GM23338 (cell line): ENCODE measurements around the gene MOXD1. TPM values are rescaled to one million over a fixed set of nuclear protein-coding genes. Genes with fewer than 3 reads are reported as not detected.

Source experiments
- ATAC-seq: fragments of 200-7000 bp; cut with Tn5 transposase; 3 replicates; pipeline ENCODE4 v1.9.1; 2020
- DNase-seq: peaks from one replicate; pipeline ENCODE4 v3.0.0-alpha.2; 2015; ENCODE audit warnings: low spot score
- H2AFZ ChIP-seq: fragments of 200-600 bp; sonication (generic); 2 replicates; pipeline ENCODE4 v1.8.0; 2016; ENCODE audit warnings: antibody characterized with exemption, mild to moderate bottlenecking, moderate library complexity
- H3F3A ChIP-seq: fragments of 200-600 bp; sonication (generic); replicated peaks from 2 replicates; pipeline ENCODE4 v1.8.0; 2017; ENCODE audit warnings: antibody characterized with exemption, mixed run types, low read depth
- H3K27ac ChIP-seq: fragments of 200-600 bp; sonication (generic); 2 replicates; pipeline ENCODE4 v1.6.1; 2016; ENCODE audit warnings: low read depth
- H3K27me3 ChIP-seq: fragments of 200-600 bp; sonication (generic); 2 replicates; pipeline ENCODE4 v1.8.0; 2016; ENCODE audit warnings: mild to moderate bottlenecking, mixed run types, moderate library complexity; ENCODE audit not compliant: insufficient read depth
- H3K36me3 ChIP-seq: fragments of 200-600 bp; sonication (generic); 2 replicates; pipeline ENCODE4 v1.8.0; 2016; ENCODE audit warnings: mild to moderate bottlenecking; ENCODE audit not compliant: insufficient read depth
- H3K4me1 ChIP-seq: fragments of 200-600 bp; sonication (generic); 2 replicates; pipeline ENCODE4 v1.8.0; 2016; ENCODE audit warnings: mild to moderate bottlenecking, moderate library complexity; ENCODE audit not compliant: insufficient read depth
- H3K4me2 ChIP-seq: fragments of 200-600 bp; sonication (generic); 2 replicates; pipeline ENCODE4 v1.7.1; 2017; ENCODE audit warnings: mixed run types
- H3K4me3 ChIP-seq: fragments of 200-600 bp; sonication (generic); 2 replicates; pipeline ENCODE4 v1.6.1; 2016; ENCODE audit warnings: mixed run types
- H3K79me2 ChIP-seq: fragments of 200-600 bp; sonication (generic); replicated peaks from 2 replicates; pipeline ENCODE4 v1.8.0; 2017; ENCODE audit warnings: mild to moderate bottlenecking; ENCODE audit not compliant: insufficient read depth
- H3K9me2 ChIP-seq: fragments of 200-600 bp; sonication (generic); 2 replicates; pipeline ENCODE4 v1.8.0; 2017; ENCODE audit not compliant: insufficient read depth
- H4K20me1 ChIP-seq: fragments of 200-600 bp; sonication (generic); replicated peaks from 2 replicates; pipeline ENCODE4 v1.8.0; 2017; ENCODE audit warnings: mild to moderate bottlenecking; ENCODE audit not compliant: insufficient read depth
- H3K27ac Mint-ChIP-seq: 2 replicates; pipeline ENCODE4 v1.8.0; 2020; ENCODE audit warnings: inconsistent platforms, mild to moderate bottlenecking, moderate library complexity, mixed read lengths
- H3K27me3 Mint-ChIP-seq: 3 replicates; pipeline ENCODE4 v1.8.0; 2022; ENCODE audit warnings: low read depth, mild to moderate bottlenecking, moderate library complexity, mixed read lengths, inconsistent platforms; ENCODE audit not compliant: insufficient read depth, poor library complexity
- H3K36me3 Mint-ChIP-seq: 3 replicates; pipeline ENCODE4 v1.8.0; 2021; ENCODE audit warnings: low read depth, mild to moderate bottlenecking, inconsistent platforms, moderate library complexity, mixed read lengths
- H3K4me1 Mint-ChIP-seq: 3 replicates; pipeline ENCODE4 v1.8.0; 2020; ENCODE audit warnings: mild to moderate bottlenecking, inconsistent platforms, mixed read lengths
- H3K4me3 Mint-ChIP-seq: 3 replicates; pipeline ENCODE4 v1.8.0; 2021; ENCODE audit warnings: moderate library complexity, mild to moderate bottlenecking, inconsistent platforms, mixed read lengths
- H3K9me3 Mint-ChIP-seq: 3 replicates; pipeline ENCODE4 v1.8.0; 2020; ENCODE audit warnings: moderate library complexity, mild to moderate bottlenecking, inconsistent platforms, mixed read lengths
- CREB1 ChIP-seq: fragments of 250-450 bp; sonication (Bioruptor Pico); IDR thresholded peaks from 2 replicates; pipeline ENCODE4 v1.5.0; 2020; ENCODE audit warnings: low read depth, mild to moderate bottlenecking, moderate library complexity
- CTCF ChIP-seq, 2 experiments: fragments of 200-600 bp in 1 of 2; sonication (generic) in 1 of 2; conservative IDR thresholded peaks; 2 replicates each; pipeline versions ENCODE4 v1.5.1 to v1.6.1; 2016 to 2017; ENCODE audit warnings: antibody characterized with exemption in 2 of 2, low read depth in 2 of 2, mild to moderate bottlenecking in 2 of 2, moderate library complexity in 1 of 2
- EZH2 ChIP-seq: fragments of 200-600 bp; sonication (generic); IDR thresholded peaks from one replicate; pipeline ENCODE4 v1.8.0; 2017; ENCODE audit warnings: antibody characterized with exemption, mild to moderate bottlenecking, low read depth; ENCODE audit not compliant: unreplicated experiment
- EZH2phosphoT487 ChIP-seq: fragments of 200-600 bp; sonication (generic); IDR thresholded peaks from one replicate; pipeline ENCODE4 v1.8.1; 2018; ENCODE audit warnings: antibody characterized with exemption; ENCODE audit not compliant: unreplicated experiment
- JUNB ChIP-seq: IDR thresholded peaks from one replicate; pipeline ENCODE4 v1.6.1; 2016; ENCODE audit warnings: antibody characterized with exemption; ENCODE audit not compliant: unreplicated experiment
- NANOG ChIP-seq: IDR thresholded peaks from 2 replicates; pipeline ENCODE4 v1.6.1; 2016; ENCODE audit warnings: antibody characterized with exemption, borderline replicate concordance
- POLR2AphosphoS5 ChIP-seq: IDR thresholded peaks from 2 replicates; pipeline ENCODE4 v1.6.1; 2016; ENCODE audit warnings: antibody characterized with exemption, low read depth
- STAT1 ChIP-seq: IDR thresholded peaks from one replicate; pipeline ENCODE4 v1.6.1; 2016; ENCODE audit warnings: antibody characterized with exemption; ENCODE audit not compliant: unreplicated experiment
- ZNF114 ChIP-seq: fragments of 250-450 bp; sonication (Bioruptor Pico); IDR thresholded peaks from 2 replicates; pipeline ENCODE4 v1.5.0; 2020; ENCODE audit warnings: mild to moderate bottlenecking, moderate library complexity
- ZNF331 ChIP-seq: fragments of 250-450 bp; sonication (Bioruptor Pico); IDR thresholded peaks from 2 replicates; pipeline ENCODE4 v1.5.0; 2020; ENCODE audit warnings: low read depth, mild to moderate bottlenecking, moderate library complexity
- ZNF462 ChIP-seq: fragments of 250-450 bp; sonication (Bioruptor Pico); IDR thresholded peaks from 2 replicates; pipeline ENCODE4 v1.5.0; 2020; ENCODE audit warnings: mild to moderate bottlenecking, moderate library complexity
- polyA plus RNA-seq: library from polyadenylated mRNA; unstranded; fragments of >200 nt; fragmentation: Nextera tagmentation; extraction: Ambion mirVana; gene quantifications from 2 replicates; pipeline ENCODE4 v1.2.1, GENCODE V29; 2016
- total RNA-seq: library from RNA; depleted of rRNA; stranded (reverse); fragments of >200 nt; shearing (Covaris generic); gene quantifications from 2 replicates; pipeline ENCODE4 v1.2.3, GENCODE V29; 2014
- TF ChIP-seq, protein P1 (sequence below): IDR thresholded peaks from one replicate; pipeline ENCODE4 v1.6.1; 2018; ENCODE audit warnings: antibody characterized with exemption; ENCODE audit not compliant: unreplicated experiment
- TF ChIP-seq, protein P2 (sequence below): IDR thresholded peaks from 2 replicates; pipeline ENCODE4 v1.6.1; 2016; ENCODE audit warnings: antibody characterized with exemption

Gene MOXD1
- total and polyA plus RNA-seq, 2 experiments from 2014 or later: 1.7 to 4.3 TPM

GRCh38 chr6:132388291-132388690 lies 13.0 kb downstream of the MOXD1 start:
- no peaks in the 10 kb centered on the region for H3K79me2 ChIP-seq
- peaks cover 17% of the 10 kb centered on the region for H3K4me1 Mint-ChIP-seq
- H3K4me3 ChIP-seq: no peak overlapping the region
- no peak overlapping the region for H3K27ac ChIP-seq
- no peak for ATAC-seq
- TF ChIP-seq, protein P1, sequence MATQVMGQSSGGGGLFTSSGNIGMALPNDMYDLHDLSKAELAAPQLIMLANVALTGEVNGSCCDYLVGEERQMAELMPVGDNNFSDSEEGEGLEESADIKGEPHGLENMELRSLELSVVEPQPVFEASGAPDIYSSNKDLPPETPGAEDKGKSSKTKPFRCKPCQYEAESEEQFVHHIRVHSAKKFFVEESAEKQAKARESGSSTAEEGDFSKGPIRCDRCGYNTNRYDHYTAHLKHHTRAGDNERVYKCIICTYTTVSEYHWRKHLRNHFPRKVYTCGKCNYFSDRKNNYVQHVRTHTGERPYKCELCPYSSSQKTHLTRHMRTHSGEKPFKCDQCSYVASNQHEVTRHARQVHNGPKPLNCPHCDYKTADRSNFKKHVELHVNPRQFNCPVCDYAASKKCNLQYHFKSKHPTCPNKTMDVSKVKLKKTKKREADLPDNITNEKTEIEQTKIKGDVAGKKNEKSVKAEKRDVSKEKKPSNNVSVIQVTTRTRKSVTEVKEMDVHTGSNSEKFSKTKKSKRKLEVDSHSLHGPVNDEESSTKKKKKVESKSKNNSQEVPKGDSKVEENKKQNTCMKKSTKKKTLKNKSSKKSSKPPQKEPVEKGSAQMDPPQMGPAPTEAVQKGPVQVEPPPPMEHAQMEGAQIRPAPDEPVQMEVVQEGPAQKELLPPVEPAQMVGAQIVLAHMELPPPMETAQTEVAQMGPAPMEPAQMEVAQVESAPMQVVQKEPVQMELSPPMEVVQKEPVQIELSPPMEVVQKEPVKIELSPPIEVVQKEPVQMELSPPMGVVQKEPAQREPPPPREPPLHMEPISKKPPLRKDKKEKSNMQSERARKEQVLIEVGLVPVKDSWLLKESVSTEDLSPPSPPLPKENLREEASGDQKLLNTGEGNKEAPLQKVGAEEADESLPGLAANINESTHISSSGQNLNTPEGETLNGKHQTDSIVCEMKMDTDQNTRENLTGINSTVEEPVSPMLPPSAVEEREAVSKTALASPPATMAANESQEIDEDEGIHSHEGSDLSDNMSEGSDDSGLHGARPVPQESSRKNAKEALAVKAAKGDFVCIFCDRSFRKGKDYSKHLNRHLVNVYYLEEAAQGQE: no peak
- no peak for TF ChIP-seq POLR2AphosphoS5
- TF ChIP-seq ZNF331 (CRISPR knock-in tag): no peak
- no peak for TF ChIP-seq JUNB
- no peak for TF ChIP-seq CREB1 (CRISPR knock-in tag)
- TF ChIP-seq ZNF114 (CRISPR knock-in tag): no peak
- TF ChIP-seq, protein P2, sequence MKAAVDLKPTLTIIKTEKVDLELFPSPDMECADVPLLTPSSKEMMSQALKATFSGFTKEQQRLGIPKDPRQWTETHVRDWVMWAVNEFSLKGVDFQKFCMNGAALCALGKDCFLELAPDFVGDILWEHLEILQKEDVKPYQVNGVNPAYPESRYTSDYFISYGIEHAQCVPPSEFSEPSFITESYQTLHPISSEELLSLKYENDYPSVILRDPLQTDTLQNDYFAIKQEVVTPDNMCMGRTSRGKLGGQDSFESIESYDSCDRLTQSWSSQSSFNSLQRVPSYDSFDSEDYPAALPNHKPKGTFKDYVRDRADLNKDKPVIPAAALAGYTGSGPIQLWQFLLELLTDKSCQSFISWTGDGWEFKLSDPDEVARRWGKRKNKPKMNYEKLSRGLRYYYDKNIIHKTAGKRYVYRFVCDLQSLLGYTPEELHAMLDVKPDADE: no peak
- TF ChIP-seq EZH2: no peak
- TF ChIP-seq ZNF462 (CRISPR knock-in tag): no peak
- no peak for TF ChIP-seq STAT1
- TF ChIP-seq NANOG: no peak
- TF ChIP-seq CTCF (conservative IDR thresholded peaks at IDR 0.05; ENCODE audit: low read depth in 2 of 2): no peak
- no peak for TF ChIP-seq EZH2phosphoT487
- no peak for DNase-seq
- no peaks in the 10 kb centered on the region; the same call in 2 of the 3 replicates for H3K9me3 Mint-ChIP-seq
- peaks cover 2% of the 10 kb centered on the region for H3K27me3 Mint-ChIP-seq
- no peak overlapping the region for H3K4me2 ChIP-seq
- H3K4me3 Mint-ChIP-seq: no peak overlapping the region
- H2AFZ ChIP-seq: no peak overlapping the region
- H4K20me1 ChIP-seq: no peaks in the 10 kb centered on the region
- no peaks in the 10 kb centered on the region for H3K36me3 ChIP-seq
- H3K27ac Mint-ChIP-seq: no peak overlapping the region
- H3K36me3 Mint-ChIP-seq: no peaks in the 10 kb centered on the region
- no peaks in the 10 kb centered on the region for H3K9me2 ChIP-seq
- H3K27me3 ChIP-seq: no peaks in the 10 kb centered on the region
- H3F3A ChIP-seq: no peaks in the 10 kb centered on the region
- peaks cover 11% of the 10 kb centered on the region for H3K4me1 ChIP-seq
